Colonic mucosa (tissue), 4 donors: ENCODE measurements around the gene RHOT2. TPM values are rescaled to one million over a fixed set of nuclear protein-coding genes. Genes with fewer than 3 reads are reported as not detected.

Experiments used
- DNase-seq: peaks from one replicate; pipeline ENCODE4 v3.0.0-alpha.2; 2020
- H3K27ac ChIP-seq: fragments of 200-600 bp; one replicate; pipeline ENCODE4 v1.8.0; 2021
- H3K27me3 ChIP-seq: fragments of 200-600 bp; one replicate; pipeline ENCODE4 v1.8.0; 2021
- H3K36me3 ChIP-seq: fragments of 200-600 bp; one replicate; pipeline ENCODE4 v1.8.0; 2021
- H3K4me1 ChIP-seq: fragments of 200-600 bp; one replicate; pipeline ENCODE4 v1.8.0; 2021; ENCODE audit warnings: mild to moderate bottlenecking
- H3K4me3 ChIP-seq: fragments of 200-600 bp; one replicate; pipeline ENCODE4 v1.8.0; 2021
- H3K9ac ChIP-seq, 2 donors: one replicate each; pipeline ENCODE4 v1.7.0; 2013; ENCODE audit warnings: control low read depth in 2 of 2, low read depth in 2 of 2, low read length in 2 of 2
- H3K9me3 ChIP-seq: fragments of 200-600 bp; one replicate; pipeline ENCODE4 v1.8.0; 2021
- CTCF ChIP-seq: fragments of 200-600 bp; IDR thresholded peaks from one replicate; pipeline ENCODE4 v1.8.0; 2022; ENCODE audit warnings: antibody characterized with exemption, mild to moderate bottlenecking
- intact Hi-C: fragments of 100-400 bp; cut with DNase I; formaldehyde crosslinking; loops from one replicate; pipeline ENCODE4 v1.14.1; 2022
- total RNA-seq, 2 donors: library from RNA; stranded (reverse); fragmentation: NEBNext Ultra II Directional in 1 of 2; extraction: Animal tissue kit (Norgen Biotek cat#: 25700) in 1 of 2; gene quantifications; one replicate each; pipeline ENCODE4 v1.2.1, GENCODE V29; 2021
- donor health status: healthy.
- donor health status: DM: no; HTN: no; CAD: no.
- donor health status: DM: no; HTN: no; CAD: no.

Gene RHOT2
- total RNA-seq: 100 to 1,000 TPM; 112 to 182 TPM

GRCh38 chr16:667780-668518, at the start of gene RHOT2:
TSS of gene RHOT2 (plus strand) at chr16:668132. CDS start at chr16:668200, 68 bp downstream.
- TF ChIP-seq CTCF: peak; percentile 88
- Histone ChIP-seq H3K4me1 (peaks cover 6% of the 10 kb centered on the region), H3K27ac (peak within 1 kb of the TSS; percentile 75), H3K4me3 (peak within 1 kb of the TSS; percentile 99), H3K9me3 (no peaks in the 10 kb centered on the region), H3K27me3 (no peaks in the 10 kb centered on the region), H3K9ac (peak within 1 kb of the TSS; percentile 91 to 93), H3K36me3 (peaks cover 20% of the 10 kb centered on the region)
- DNase-seq: peak; percentile 93
- intact Hi-C loops: no loop called here

DNA sequence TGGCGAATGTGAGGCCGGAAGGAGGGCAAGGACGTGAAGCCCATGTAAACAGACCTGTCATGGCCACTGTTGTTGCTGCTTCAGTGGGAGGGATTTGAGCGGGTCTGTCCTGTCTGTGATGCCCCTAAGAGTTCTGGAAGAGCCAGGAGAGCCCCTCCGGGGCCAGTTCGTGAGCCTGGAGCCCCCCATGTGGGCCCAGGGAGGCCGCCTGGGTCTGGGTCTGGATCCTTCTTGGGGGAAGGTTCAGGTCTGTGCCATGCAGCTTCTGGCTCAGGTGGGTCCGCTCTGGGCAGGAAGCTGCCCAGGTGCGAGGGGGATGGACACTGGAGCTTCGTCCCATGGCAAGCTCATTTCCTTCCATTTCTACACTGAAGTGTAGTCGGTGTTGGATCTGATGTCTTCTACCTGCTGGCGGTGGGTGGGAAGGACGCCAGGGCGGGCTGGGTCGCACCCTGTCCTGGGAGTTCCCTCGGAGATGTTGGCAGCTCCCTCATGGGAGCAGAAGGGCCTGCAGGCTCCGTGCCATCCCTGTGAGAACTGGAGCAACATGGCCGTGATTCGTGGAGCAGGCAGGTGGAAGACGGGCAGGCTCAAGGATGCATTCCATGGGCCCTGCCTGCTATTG, 48.3 kb upstream of the RHOT2 start:
- TF ChIP-seq CTCF: no peak
- DNase-seq: no peak
- no peaks in the 10 kb centered on the region for H3K36me3 ChIP-seq
- H3K4me3 ChIP-seq: no peak overlapping the region
- no peaks in the 10 kb centered on the region for H3K27me3 ChIP-seq
- no peaks in the 10 kb centered on the region for H3K4me1 ChIP-seq
- no peak overlapping the region for H3K9ac ChIP-seq
- no peak overlapping the region for H3K27ac ChIP-seq
- intact Hi-C loops: no loop called here
- H3K9me3 ChIP-seq: no peaks in the 10 kb centered on the region

DNA sequence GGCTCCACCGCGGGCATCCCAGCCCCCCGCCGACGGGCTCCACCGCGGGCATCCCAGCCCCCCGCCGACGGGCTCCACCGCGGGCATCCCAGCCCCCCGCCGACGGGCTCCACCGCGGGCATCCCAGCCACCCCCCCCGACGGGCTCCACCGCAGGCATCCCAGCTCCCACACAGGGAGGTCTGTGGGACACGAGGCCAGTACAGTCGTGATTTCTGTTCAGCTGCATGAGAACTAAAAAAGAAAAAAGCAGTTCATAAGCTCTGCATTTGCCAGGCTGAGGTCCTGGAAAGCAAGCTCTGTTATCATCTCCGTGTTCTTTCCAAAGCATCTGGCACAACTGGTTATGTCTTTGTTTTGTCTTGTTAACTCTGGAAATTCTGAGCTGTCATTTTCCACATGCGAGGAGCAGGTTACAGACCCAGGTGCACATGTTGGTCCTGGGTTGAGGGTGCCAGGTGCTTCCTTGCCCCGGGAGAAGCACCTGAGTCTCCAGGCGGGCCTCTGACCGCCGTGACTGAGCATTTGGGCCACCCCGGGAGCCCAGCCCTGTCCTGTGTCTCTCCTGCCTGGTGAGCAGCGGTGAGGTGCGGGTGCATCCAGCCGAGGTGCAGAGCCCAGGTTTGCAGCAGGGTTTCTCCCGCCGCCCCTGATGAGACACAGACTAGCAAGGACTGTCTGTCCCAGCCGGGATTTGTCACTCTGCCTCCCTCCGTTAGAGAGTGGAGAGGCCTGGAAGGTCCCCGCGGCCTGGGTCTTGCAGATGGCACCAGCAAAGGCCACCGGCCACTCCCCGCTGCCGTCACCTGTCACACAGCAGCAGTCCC, 47.0 kb upstream of the RHOT2 start:
- DNase-seq: no peak
- Histone ChIP-seq H3K27me3 (no peaks in the 10 kb centered on the region), H3K27ac (no peak overlapping the region), H3K4me3 (no peak overlapping the region), H3K9me3 (no peaks in the 10 kb centered on the region), H3K9ac (no peak overlapping the region), H3K4me1 (no peaks in the 10 kb centered on the region), H3K36me3 (peaks cover 3% of the 10 kb centered on the region)
- no peak for TF ChIP-seq CTCF
- intact Hi-C loops: no loop called here

GRCh38 chr16:621526-622105, 46.3 kb upstream of the RHOT2 start:
- Histone ChIP-seq H3K4me1 (no peaks in the 10 kb centered on the region), H3K27me3 (no peaks in the 10 kb centered on the region), H3K27ac (no peak overlapping the region), H3K4me3 (no peak overlapping the region), H3K9me3 (no peaks in the 10 kb centered on the region), H3K9ac (no peak overlapping the region), H3K36me3 (peaks cover 5% of the 10 kb centered on the region)
- TF ChIP-seq CTCF: no peak
- DNase-seq: no peak
- intact Hi-C loops: no loop called here

- Histone ChIP-seq H3K4me3 (no peak overlapping the region), H3K9ac (no peak overlapping the region), H3K9me3 (no peaks in the 10 kb centered on the region), H3K27ac (no peak overlapping the region), H3K27me3 (no peaks in the 10 kb centered on the region), H3K4me1 (no peaks in the 10 kb centered on the region), H3K36me3 (peaks cover 5% of the 10 kb centered on the region)
- TF ChIP-seq CTCF: no peak
- intact Hi-C loops: no loop called here
- DNase-seq: no peak
Measured at GRCh38 chr16:622920-623280, 45.0 kb upstream of the RHOT2 start.
